HG02642 (cell line): ENCODE measurements around the gene CUX1.
A peak's percentile ranks its signal among the peaks of the same experiment; 100 is the strongest.
"Not testable (repeated sequence)": the region's sequence is repeated elsewhere in the genome, so short reads cannot be mapped to it uniquely, and the experiment has no call there.

Experiments
- ATAC-seq: cut with Tn5 transposase; IDR thresholded peaks from one replicate; pipeline ENCODE4 v1.9.1; 2021; ENCODE audit warnings: mild to moderate bottlenecking; ENCODE audit not compliant: unreplicated experiment, poor library complexity

The CUX1 gene

GRCh38 chr7:102210787-102211186 lies 393.4 kb downstream of the CUX1 start:
- ATAC-seq: no peak

DNA sequence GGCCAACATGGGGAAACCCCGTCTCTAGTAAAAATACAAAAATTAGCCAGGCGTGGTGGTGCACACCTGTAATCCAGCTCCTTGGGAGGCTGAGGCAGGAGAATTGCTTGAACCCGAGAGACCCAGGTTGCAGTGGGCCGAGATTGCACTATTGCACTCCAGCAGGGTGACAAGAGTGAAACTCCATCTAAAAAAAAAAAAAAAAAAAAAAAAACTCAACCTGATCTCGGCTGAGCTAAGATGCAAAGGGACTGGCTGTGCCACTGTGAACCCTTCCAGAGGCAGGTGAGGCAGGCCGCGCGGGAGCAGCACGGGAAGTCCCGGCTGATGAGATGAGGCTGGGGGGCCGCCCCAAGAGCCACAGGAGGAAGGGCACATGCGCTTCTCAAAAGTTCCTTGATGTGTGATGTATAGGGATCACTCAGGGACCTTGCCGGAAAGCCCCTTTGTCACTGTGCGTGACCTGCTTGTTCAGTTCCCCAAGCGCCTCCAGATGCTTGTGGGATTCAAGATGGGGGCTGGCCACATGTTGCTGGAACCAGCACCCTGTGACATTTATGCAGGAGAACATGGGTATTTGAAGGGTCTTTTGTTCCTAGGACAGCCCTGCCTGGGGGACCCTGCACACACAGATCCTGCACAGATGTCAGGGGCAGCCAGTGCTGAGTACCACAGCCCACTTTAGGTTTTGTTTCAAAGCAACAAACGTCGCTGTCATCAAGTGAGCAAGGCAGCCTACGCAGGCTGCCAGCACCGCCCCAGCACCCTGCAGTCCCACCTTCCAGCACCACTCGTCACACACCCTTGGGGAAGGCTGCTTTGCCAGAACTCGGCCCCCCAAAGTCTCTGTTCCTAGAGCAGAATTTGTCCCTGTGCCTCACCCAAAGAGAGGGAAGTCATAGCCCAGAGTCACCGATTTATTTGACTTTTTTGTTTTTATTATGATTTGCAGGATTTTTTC lies 394.4 kb downstream of the CUX1 start:
- ATAC-seq: peak; percentile 77

DNA sequence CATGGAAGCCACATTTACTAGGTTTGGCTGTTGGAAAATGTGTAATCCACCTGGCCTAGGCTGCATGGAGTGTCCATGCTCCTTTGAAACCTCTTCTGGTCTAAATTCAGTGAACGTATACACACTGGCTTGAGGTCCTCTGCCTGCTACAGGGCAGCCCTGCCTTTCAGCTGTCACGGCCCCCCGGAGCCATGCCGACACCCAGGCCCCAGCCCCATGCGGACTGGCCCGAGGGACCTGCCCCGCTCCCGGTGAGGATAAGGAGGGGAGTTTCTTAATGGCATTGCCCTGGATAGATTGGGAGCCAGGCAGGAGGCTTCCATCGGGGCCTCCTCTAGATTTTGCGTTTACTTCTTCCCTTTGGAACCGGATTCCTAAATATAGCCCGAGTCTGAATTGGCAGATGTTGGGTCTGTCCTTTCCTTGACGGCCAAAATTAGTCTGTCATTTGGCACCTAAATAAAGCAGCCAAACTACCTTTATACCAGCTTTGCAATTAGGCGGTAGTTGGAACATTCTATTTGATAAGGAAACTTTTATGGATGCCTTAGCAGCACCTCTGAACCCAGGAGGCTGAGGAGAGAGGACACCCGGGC lies 397.1 kb downstream of the CUX1 start:
- ATAC-seq: no peak

DNA sequence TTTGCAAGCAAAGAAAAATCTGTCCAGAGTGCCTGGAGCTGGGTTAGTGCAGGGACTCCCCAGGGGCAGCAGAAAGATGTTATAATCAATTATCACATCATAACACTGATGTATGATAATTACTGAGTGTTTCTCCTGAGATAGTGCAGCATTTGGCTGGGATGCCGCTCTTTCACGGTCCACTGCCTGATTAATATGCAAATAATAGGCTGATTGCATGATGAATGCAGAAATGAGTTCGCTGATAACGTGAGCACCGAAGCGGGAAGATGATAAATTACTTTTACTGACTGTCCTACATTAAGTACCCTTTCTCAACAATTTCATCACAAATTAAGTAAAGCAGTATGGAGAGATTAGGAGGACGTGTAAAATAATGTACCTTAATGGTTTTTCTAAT lies 397.8 kb downstream of the CUX1 start:
- no peak for ATAC-seq

DNA sequence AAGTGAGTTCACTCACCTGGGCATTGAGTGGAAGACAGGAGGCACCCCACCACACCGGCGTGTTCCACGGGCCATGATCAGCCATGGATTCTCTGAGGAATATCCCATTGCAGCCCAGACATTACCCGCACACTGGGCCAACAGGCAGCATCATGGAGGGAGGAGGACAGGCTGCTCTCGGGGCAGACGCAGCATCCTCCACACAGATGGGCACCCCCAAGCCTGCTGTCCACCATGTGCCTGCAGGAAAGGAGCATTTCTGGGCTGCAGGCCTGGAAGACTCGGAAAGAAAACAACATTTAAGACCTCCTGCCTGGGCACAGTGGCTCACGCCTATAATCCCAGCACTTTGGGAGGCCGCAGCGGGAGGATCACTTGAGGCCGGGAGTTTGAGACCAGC lies 398.3 kb downstream of the CUX1 start:
- no peak for ATAC-seq

DNA sequence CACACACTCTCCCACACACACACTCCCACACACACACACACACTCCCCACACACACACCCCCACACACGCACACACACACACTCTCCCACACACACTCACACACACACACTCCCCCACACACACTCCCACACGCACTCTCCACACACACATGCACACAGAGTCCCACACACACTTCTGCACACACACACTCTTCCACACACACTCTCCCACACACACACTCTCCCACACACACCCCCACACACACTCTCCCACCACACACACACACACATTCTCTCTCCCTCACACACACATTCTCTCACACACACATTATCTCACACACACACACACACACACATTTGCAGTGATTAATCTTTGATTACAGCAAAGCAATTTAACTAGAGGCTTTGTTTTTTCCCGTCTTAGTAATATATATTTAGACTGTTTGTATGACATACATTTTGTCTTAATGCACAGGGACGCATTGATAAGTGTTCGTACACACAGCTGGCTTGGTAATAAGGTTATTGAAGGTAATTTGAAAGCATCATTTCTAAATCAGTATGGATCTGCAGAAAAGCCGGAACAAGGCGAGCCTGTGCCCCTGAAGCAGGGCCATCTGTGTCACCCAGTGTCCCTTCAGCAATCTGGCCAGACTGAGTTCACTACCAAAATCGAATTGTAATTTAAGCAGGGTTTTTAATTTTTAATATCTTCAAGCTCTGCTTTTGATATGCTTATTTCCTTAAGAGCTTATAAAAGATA lies 399.3 kb downstream of the CUX1 start:
- no peak for ATAC-seq

GRCh38 chr7:102220229-102220850 lies 402.9 kb downstream of the CUX1 start:
- no peak for ATAC-seq

DNA sequence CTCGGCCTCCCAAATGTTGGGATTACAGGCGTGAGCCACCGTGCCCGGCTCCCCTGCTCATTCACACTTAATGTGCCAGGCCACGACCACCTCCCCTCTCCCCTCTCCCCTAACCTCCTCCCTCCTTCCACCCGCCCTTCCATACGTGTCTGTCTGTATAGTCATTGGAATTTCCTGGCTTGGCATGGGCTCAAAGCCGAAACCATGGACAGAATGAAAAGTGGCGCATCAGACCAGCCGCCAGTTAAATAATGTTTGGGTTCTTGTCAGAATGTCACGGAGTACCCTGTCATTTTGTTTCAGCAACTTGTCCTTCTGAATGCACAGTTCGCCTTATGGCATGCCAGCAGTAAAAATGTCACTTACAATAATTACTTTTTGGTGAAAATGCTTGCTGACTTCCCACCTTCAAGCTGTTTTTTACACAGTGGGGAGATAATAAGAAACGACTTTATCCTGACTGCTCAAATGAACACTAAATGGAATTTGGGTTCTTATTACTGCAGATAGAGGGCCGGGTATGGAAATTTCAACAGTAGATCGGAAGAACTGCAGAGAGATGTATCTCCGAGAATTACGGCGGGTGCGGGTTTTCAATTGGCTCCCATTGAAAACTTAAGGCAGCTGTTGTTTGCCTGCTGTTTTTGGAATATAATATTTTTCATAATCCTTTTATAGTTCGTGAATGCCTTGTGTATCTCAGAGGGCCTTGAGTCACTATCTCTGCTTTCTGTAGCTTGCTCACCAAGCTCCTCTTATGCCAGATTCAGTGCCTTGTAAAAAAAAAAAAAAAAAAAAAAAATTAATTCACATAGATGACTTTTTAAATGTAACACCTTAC lies 403.8 kb downstream of the CUX1 start:
- ATAC-seq: no peak

GRCh38 chr7:102221961-102222360 lies 404.5 kb downstream of the CUX1 start:
- no peak for ATAC-seq

- ATAC-seq: no peak
Measured at GRCh38 chr7:102222445-102222844, 405.0 kb downstream of the CUX1 start.

GRCh38 chr7:102223184-102223583 lies 405.8 kb downstream of the CUX1 start:
- ATAC-seq: no peak

DNA sequence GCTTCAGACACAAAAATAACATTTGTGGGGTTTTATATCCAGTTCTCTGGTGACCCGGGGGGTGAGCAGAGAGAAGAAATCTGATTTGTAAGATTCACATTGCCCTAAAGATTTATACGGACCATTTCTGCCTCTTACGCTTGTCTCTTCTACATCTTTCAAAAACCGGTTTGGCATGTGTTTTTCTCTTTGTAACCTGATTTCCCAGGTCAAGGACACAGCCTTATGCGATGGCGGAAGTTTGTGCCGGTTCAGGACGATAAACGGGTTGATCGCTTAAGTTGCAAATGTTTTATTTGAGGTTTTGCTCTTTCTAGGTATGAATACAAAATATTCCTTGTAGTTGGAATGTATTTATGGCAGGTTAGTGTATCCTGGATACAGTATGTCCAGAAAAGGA lies 407.6 kb downstream of the CUX1 start:
- no peak for ATAC-seq

GRCh38 chr7:102227371-102227770 lies 409.9 kb downstream of the CUX1 start:
- ATAC-seq: no peak

- no peak for ATAC-seq
Measured at GRCh38 chr7:102228935-102229334, 411.5 kb downstream of the CUX1 start.

GRCh38 chr7:102230162-102230561 lies 412.7 kb downstream of the CUX1 start:
- not testable (repeated sequence) for ATAC-seq

GRCh38 chr7:102230593-102230992 lies 413.2 kb downstream of the CUX1 start:
- no peak for ATAC-seq

DNA sequence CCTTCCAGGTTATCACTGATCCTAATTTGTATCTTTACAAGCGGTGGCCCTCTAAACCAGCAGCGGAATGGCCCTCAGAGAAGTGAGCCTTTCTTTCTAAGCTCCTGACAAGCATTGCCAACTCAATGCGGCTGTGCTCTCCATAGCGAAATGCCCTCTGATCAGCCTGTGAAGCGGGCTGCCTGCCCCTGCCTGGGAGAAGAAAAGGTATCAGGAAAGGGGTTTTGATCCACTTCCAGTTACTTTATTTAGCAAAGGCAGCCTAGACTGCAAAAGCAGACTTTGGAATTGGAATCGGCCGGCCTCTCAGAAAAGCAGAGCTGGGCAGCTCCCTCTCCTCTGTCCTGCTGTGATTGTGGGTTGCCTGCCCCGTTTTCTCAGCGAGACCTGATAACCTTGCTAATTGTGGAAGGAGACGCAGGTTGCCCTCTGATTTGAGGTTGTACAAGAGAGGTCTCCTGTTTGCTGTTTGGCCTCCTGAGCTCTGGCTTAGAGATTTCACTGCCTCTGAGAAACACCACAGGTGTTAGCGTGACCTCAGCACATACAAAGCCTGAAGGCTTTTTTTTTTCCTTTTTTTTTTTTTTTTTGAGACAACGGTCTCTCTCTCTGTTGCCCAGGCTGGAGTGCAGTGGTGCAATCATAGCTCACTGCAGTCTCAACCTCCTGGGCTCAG lies 415.3 kb downstream of the CUX1 start:
- no peak for ATAC-seq

- ATAC-seq: no peak
Measured at GRCh38 chr7:102234131-102234530, 416.7 kb downstream of the CUX1 start.
